CD4-positive, alpha-beta T cell (primary cell): ENCODE results near the gene DNPEP. TPM values are rescaled to one million over a fixed set of nuclear protein-coding genes. Genes with fewer than 3 reads are reported as not detected.

Experiments
- ATAC-seq: fragments of 200-7000 bp; cut with Tn5 transposase; one replicate; pipeline ENCODE4 v1.10.0; 2022; ENCODE audit warnings: mild to moderate bottlenecking; ENCODE audit not compliant: poor library complexity
- CTCF ChIA-PET: fragments of 350-600 bp; sonication (Branson Sonifier 250); formaldehyde crosslinking; loops from one replicate; lab custom pipeline; 2021; ENCODE audit warnings: antibody characterized with exemption, inconsistent platforms; lab: Charles Lee
- POLR2A ChIA-PET: fragments of 350-600 bp; sonication (Branson Sonifier 250); formaldehyde crosslinking; loops from one replicate; lab custom pipeline; 2021; ENCODE audit warnings: antibody characterized with exemption, inconsistent platforms; lab: Charles Lee
- DNase-seq, 14 experiments: peaks; one replicate each; pipeline ENCODE4 v3.0.0-alpha.2; 2013 to 2020; ENCODE audit warnings: mixed read lengths in 2 of 14
- H3K27ac ChIP-seq, 2 donors: one replicate each; pipeline versions ENCODE4 v1.5.1 to v1.7.0; 2013; ENCODE audit warnings: low read length in 2 of 2, low read depth in 1 of 2, mild to moderate bottlenecking in 1 of 2
- H3K27me3 ChIP-seq, 2 experiments: 1 replicate in 1 of 2; 2 replicates in 1 of 2; pipeline versions ENCODE4 v1.6.1 to v1.7.0; 2013; ENCODE audit warnings: low read length in 2 of 2, control low read depth in 1 of 2, mild to moderate bottlenecking in 1 of 2, moderate library complexity in 1 of 2; ENCODE audit not compliant: insufficient read depth in 2 of 2, control insufficient read depth in 1 of 2
- H3K36me3 ChIP-seq: one replicate; pipeline ENCODE4 v1.6.1; 2013; ENCODE audit warnings: low read length, control low read depth; ENCODE audit not compliant: insufficient read depth
- H3K4me1 ChIP-seq: one replicate; pipeline ENCODE4 v1.6.1; 2013; ENCODE audit warnings: low read length, control low read depth; ENCODE audit not compliant: insufficient read depth
- H3K4me3 ChIP-seq: one replicate; pipeline ENCODE4 v1.5.1; 2013; ENCODE audit warnings: mild to moderate bottlenecking, low read length, moderate library complexity
- H3K9me3 ChIP-seq, 2 experiments: 1 replicate in 1 of 2; 2 replicates in 1 of 2; pipeline versions ENCODE4 v1.6.1 to v1.7.0; 2013; ENCODE audit warnings: low read length in 2 of 2, mild to moderate bottlenecking in 2 of 2, control low read depth in 1 of 2, moderate library complexity in 1 of 2; ENCODE audit not compliant: control insufficient read depth in 1 of 2, insufficient read depth in 1 of 2
- H3K27ac Mint-ChIP-seq: one replicate; pipeline ENCODE4 v1.8.0; 2020; ENCODE audit warnings: mixed read lengths
- H3K27me3 Mint-ChIP-seq: one replicate; pipeline ENCODE4 v1.8.0; 2021; ENCODE audit warnings: mixed read lengths
- H3K36me3 Mint-ChIP-seq: one replicate; pipeline ENCODE4 v1.8.0; 2021; ENCODE audit warnings: low read depth, mixed read lengths
- H3K4me1 Mint-ChIP-seq: one replicate; pipeline ENCODE4 v1.8.0; 2021; ENCODE audit warnings: low read depth, mixed read lengths
- H3K4me3 Mint-ChIP-seq: one replicate; pipeline ENCODE4 v1.8.0; 2020; ENCODE audit warnings: mild to moderate bottlenecking, mixed read lengths
- H3K9me3 Mint-ChIP-seq: one replicate; pipeline ENCODE4 v1.8.0; 2020; ENCODE audit warnings: mixed read lengths
- CTCF ChIP-seq: fragments of 200-600 bp; IDR thresholded peaks from one replicate; pipeline ENCODE4 v1.8.0; 2022; ENCODE audit warnings: antibody characterized with exemption, mild to moderate bottlenecking
- intact Hi-C, 2 experiments: fragments of 100-400 bp; cut with DNase I in 1 of 2; cut with micrococcal nuclease in 1 of 2; formaldehyde crosslinking; loops; one replicate each; pipeline versions ENCODE4 v1.15.1 to v1.9.0; 2023 to 2025; cut with DNase I, micrococcal nuclease
- total RNA-seq, 174 experiments: library from RNA in 2 of 174; stranded (reverse) in 2 of 174; gene quantifications; one replicate each; pipeline ENCODE4 v1.2.3 and lab custom pipeline; 2021 to 2026

The DNPEP gene
- total RNA-seq, 2 experiments from 2014 or later: 99.0 to 99.9 TPM

DNA sequence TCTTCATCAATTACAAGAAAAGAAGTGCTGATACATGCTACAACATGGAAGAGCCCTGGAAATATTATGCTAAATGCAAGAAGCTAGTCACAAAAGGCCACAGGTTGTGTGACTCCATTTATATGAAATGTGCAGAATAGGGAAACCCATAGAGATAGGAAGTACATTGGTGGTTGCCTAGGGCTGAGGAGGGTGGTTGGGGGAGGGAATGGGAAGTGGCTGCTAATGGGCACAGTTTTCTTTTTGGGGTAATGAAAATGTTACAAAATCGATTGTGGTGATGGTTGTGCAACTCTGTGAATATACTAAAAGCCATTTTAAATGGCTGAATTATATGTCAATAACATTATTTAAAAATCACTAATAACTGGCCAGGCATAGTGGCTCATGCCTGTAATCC is 30.9 kb downstream of the DNPEP start:
- DNase-seq (peak in 2 of 14 experiments; percentile 13 to 24), ATAC-seq (no peak)
- Mint-ChIP-seq H3K4me1 (no peaks in the 10 kb centered on the region), H3K27ac (no peak overlapping the region), H3K9me3 (no peaks in the 10 kb centered on the region), H3K27me3 (peaks cover 74% of the 10 kb centered on the region), H3K4me3 (no peak overlapping the region), H3K36me3 (no peaks in the 10 kb centered on the region)
- Histone ChIP-seq H3K27ac (no peak overlapping the region), H3K27me3 (peaks cover 31 to 42% of the 10 kb centered on the region in 2 experiments), H3K36me3 (no peaks in the 10 kb centered on the region), H3K4me1 (peaks cover 14% of the 10 kb centered on the region), H3K9me3 (peaks cover 0 to 8% of the 10 kb centered on the region in 2 experiments), H3K4me3 (no peak overlapping the region)
- POLR2A ChIA-PET: no interaction called here
- CTCF ChIA-PET: no interaction called here
- no peak for TF ChIP-seq CTCF
- intact Hi-C loops: loop anchor here in 1 of 2 experiments (10.0 kb wide), 1 partner anchor 302 kb away; no protein-coding TSS in a partner anchor

- Mint-ChIP-seq H3K4me3 (no peak overlapping the region), H3K4me1 (no peaks in the 10 kb centered on the region), H3K27me3 (peaks cover 82% of the 10 kb centered on the region), H3K9me3 (no peaks in the 10 kb centered on the region), H3K27ac (no peak overlapping the region), H3K36me3 (no peaks in the 10 kb centered on the region)
- TF ChIP-seq CTCF: no peak
- ATAC-seq (no peak), DNase-seq (no peak)
- POLR2A ChIA-PET: no interaction called here
- peaks cover 14% of the 10 kb centered on the region for H3K4me1 ChIP-seq
- H3K36me3 ChIP-seq: no peaks in the 10 kb centered on the region
- H3K9me3 ChIP-seq: peaks cover 0 to 8% of the 10 kb centered on the region in 2 experiments
- no peak overlapping the region for H3K4me3 ChIP-seq
- intact Hi-C loops: loop anchor here in 1 of 2 experiments (10.0 kb wide), 1 partner anchor 300 kb away; no protein-coding TSS in a partner anchor
- peaks cover 29 to 48% of the 10 kb centered on the region in 2 experiments for H3K27me3 ChIP-seq
- H3K27ac ChIP-seq: no peak overlapping the region
- CTCF ChIA-PET: no interaction called here
Observed at GRCh38 chr2:219354582-219354981, 33.1 kb downstream of the DNPEP start.

DNA sequence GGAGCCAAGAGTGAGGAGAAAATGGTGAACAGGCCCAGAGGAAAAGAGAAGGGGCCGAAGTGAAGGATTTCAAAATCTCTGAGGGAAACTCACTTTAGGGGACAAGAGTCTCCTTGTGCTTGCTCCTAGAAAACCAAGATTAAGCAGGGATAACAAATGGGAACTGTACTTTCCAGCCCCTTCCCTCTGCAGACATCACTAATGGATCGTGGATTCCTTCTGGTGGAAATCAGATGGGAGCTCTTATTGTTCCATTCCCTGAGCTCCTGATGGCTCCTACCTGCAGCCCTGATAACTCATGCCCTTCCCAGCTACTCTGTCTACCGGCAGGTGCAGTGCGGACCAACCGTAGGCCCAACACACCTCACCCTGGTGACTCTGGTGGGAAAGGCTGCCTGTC is 34.6 kb downstream of the DNPEP start:
- Mint-ChIP-seq H3K27ac (no peak overlapping the region), H3K27me3 (peaks cover 87% of the 10 kb centered on the region), H3K4me1 (no peaks in the 10 kb centered on the region), H3K36me3 (no peaks in the 10 kb centered on the region), H3K4me3 (no peak overlapping the region), H3K9me3 (no peaks in the 10 kb centered on the region)
- no peak overlapping the region for H3K4me3 ChIP-seq
- POLR2A ChIA-PET: no interaction called here
- intact Hi-C loops: loop anchor here (2.0 to 10.0 kb wide), 3 partner anchors 32 to 298 kb away; partner anchors contain the start of gene NHEJ1 (in 1 of the 2)
- H3K4me1 ChIP-seq: peaks cover 8% of the 10 kb centered on the region
- no peaks in the 10 kb centered on the region for H3K36me3 ChIP-seq
- CTCF ChIA-PET: no interaction called here
- TF ChIP-seq CTCF: no peak
- H3K27me3 ChIP-seq: peaks cover 18 to 33% of the 10 kb centered on the region in 2 experiments
- DNase-seq: no peak
- no peak for ATAC-seq
- no peak overlapping the region for H3K27ac ChIP-seq
- H3K9me3 ChIP-seq: peaks cover 0 to 3% of the 10 kb centered on the region in 2 experiments
